HepG2 (cell line): ENCODE results near the gene IQSEC1. TPM values are rescaled to one million over a fixed set of nuclear protein-coding genes. Genes with fewer than 3 reads are reported as not detected.

Experiments
- CREB1 ChIP-seq, 2 experiments: fragments of 450-650 bp in 1 of 2; IDR thresholded peaks; 2 replicates each; pipeline ENCODE4 v1.6.1; 2016 to 2017; ENCODE audit warnings: control low read depth in 1 of 2, mild to moderate bottlenecking in 1 of 2, missing compliant biosample characterization in 1 of 2, missing genetic modification characterization in 1 of 2
- MLXIP ChIP-seq: sonication (generic); formaldehyde crosslinking; IDR thresholded peaks from 2 replicates; pipeline ENCODE4 v1.9.0; 2021; ENCODE audit warnings: missing genetic modification reagents, borderline replicate concordance
- NFKBIZ ChIP-seq: IDR thresholded peaks from 2 replicates; pipeline ENCODE4 v1.6.1; 2018; ENCODE audit warnings: missing genetic modification reagents, missing compliant biosample characterization
- REST ChIP-seq, 2 experiments: IDR thresholded peaks; 2 replicates each; pipeline ENCODE4 v1.6.1; 2011 to 2012; ENCODE audit warnings: low read length in 2 of 2, borderline replicate concordance in 1 of 2, low read depth in 1 of 2, mild to moderate bottlenecking in 1 of 2, moderate library complexity in 1 of 2
- TOE1 ChIP-seq: sonication (generic); formaldehyde crosslinking; IDR thresholded peaks from 2 replicates; pipeline ENCODE4 v1.4.0; 2020; ENCODE audit warnings: mild to moderate bottlenecking, missing genetic modification reagents
- ZNF354B ChIP-seq: sonication (generic); formaldehyde crosslinking; IDR thresholded peaks from 2 replicates; pipeline ENCODE4 v1.8.0; 2022; ENCODE audit warnings: mild to moderate bottlenecking, missing genetic modification reagents
- ZNF749 ChIP-seq: sonication (generic); formaldehyde crosslinking; IDR thresholded peaks from 2 replicates; pipeline ENCODE4 v1.8.0; 2022; ENCODE audit warnings: mild to moderate bottlenecking, missing genetic modification reagents, moderate library complexity, borderline replicate concordance
- polyA plus RNA-seq, 8 experiments: library from polyadenylated mRNA; depleted of rRNA in 3 of 8; stranded (reverse) in 7 of 8; unstranded in 1 of 8; fragments of >200 nt; fragmentation: Illumina TruSeq in 4 of 8; extraction: Trizol in 4 of 8; gene quantifications; 2 replicates each; pipeline versions ENCODE4 v1.2.1 to v1.2.3, GENCODE V29; 2011 to 2016; ENCODE audit warnings: low read depth in 4 of 8, missing spikeins in 1 of 8, mixed read lengths in 1 of 8; ENCODE audit not compliant: insufficient read depth in 1 of 8
- total RNA-seq, 5 experiments: library from RNA; depleted of rRNA; stranded (reverse); fragments of >200 nt; fragmentation: Illumina TruSeq; extraction: Trizol; gene quantifications; 2 replicates each; pipeline ENCODE4 v1.2.3, GENCODE V29; 2016; ENCODE audit warnings: low read depth in 1 of 5
- TF ChIP-seq, protein P1 (sequence below), 2 experiments: sonication (generic) in 1 of 2; formaldehyde crosslinking in 1 of 2; IDR thresholded peaks; 2 replicates each; pipeline versions ENCODE4 v1.5.1 to v1.6.1; 2011 to 2020; ENCODE audit warnings: borderline replicate concordance in 1 of 2, low read depth in 1 of 2, low read length in 1 of 2, mild to moderate bottlenecking in 1 of 2, missing genetic modification reagents in 1 of 2, moderate library complexity in 1 of 2
- TF ChIP-seq, protein P2 (sequence below): sonication (generic); formaldehyde crosslinking; conservative IDR thresholded peaks from 2 replicates; pipeline ENCODE4 v1.8.0; 2022; ENCODE audit warnings: missing genetic modification reagents
- TF ChIP-seq, protein P3 (sequence below): sonication (generic); formaldehyde crosslinking; IDR thresholded peaks from 2 replicates; pipeline ENCODE4 v1.5.0; 2020; ENCODE audit warnings: missing genetic modification reagents
- TF ChIP-seq, protein P4 (sequence below): sonication (generic); formaldehyde crosslinking; IDR thresholded peaks from 2 replicates; pipeline ENCODE4 v1.5.0; 2020; ENCODE audit warnings: mild to moderate bottlenecking, missing genetic modification reagents, moderate library complexity

The IQSEC1 gene
- total and polyA plus RNA-seq, 2 of the 13 experiments (the other 11 are each of a cell fraction or from before 2014, with no cell fraction given), result 17.4 to 20.2 TPM

DNA sequence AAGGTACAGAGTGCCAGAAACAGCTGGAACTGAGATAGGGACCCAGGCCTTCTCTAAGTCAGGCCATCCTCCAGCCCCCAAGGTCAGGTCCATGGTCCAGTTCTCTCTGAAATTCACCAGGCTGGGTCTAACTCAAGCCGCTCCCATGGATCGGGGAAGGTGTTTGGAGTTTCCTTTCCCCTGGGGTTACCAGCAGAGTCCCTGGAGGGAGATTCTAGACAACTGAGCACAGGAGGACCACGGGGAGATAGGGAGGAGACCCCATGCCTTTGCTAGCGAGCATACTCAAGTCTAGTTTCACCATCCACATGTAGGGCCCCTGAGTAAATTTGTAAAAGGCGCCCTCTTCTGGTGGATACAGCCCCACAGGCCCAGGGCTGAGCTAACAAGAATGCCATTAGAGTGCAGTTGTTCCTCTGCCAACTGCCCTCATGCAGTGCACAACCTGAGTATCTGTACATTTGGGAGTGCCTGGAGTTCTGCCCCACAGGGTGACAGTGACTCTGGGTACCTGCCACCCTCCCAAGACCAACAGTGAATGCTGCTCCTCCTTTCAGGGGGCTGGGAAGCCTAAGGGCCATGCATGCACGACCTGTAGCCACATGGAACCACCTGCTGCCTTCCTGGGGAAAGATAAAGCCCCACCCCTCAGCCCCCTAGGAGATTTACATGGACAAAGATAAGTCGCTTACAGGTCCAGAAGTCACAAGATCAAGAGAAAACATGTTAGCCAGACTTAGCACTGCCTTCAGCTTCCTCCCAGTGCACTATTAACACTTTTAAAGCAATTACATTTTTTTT, 89.0 kb downstream of the IQSEC1 start (continued):
- TF ChIP-seq MLXIP (CRISPR knock-in tag) (no peak), TOE1 (CRISPR knock-in tag) (no peak), NFKBIZ (CRISPR knock-in tag) (no peak), ZNF749 (CRISPR knock-in tag) (no peak), CREB1 (IDR thresholded peaks at IDR 0.05) (no peak), CREB1 (CRISPR knock-in tag; IDR thresholded peaks at IDR 0.05) (no peak), REST (IDR thresholded peaks at IDR 0.05; ENCODE audit: borderline replicate concordance in 1 of 2, low read depth in 1 of 2, low read length in 2 of 2) (no peak), ZNF354B (CRISPR knock-in tag) (no peak)
- TF ChIP-seq, protein P1, sequence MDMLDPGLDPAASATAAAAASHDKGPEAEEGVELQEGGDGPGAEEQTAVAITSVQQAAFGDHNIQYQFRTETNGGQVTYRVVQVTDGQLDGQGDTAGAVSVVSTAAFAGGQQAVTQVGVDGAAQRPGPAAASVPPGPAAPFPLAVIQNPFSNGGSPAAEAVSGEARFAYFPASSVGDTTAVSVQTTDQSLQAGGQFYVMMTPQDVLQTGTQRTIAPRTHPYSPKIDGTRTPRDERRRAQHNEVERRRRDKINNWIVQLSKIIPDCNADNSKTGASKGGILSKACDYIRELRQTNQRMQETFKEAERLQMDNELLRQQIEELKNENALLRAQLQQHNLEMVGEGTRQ (IDR thresholded peaks at IDR 0.05; ENCODE audit: low read depth, low read length), result no peak
- TF ChIP-seq, protein P1 (CRISPR knock-in tag; IDR thresholded peaks at IDR 0.05; ENCODE audit: borderline replicate concordance), result no peak
- TF ChIP-seq, protein P2, sequence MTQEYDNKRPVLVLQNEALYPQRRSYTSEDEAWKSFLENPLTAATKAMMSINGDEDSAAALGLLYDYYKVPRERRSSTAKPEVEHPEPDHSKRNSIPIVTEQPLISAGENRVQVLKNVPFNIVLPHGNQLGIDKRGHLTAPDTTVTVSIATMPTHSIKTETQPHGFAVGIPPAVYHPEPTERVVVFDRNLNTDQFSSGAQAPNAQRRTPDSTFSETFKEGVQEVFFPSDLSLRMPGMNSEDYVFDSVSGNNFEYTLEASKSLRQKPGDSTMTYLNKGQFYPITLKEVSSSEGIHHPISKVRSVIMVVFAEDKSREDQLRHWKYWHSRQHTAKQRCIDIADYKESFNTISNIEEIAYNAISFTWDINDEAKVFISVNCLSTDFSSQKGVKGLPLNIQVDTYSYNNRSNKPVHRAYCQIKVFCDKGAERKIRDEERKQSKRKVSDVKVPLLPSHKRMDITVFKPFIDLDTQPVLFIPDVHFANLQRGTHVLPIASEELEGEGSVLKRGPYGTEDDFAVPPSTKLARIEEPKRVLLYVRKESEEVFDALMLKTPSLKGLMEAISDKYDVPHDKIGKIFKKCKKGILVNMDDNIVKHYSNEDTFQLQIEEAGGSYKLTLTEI (CRISPR knock-in tag), result no peak
- TF ChIP-seq, protein P3, sequence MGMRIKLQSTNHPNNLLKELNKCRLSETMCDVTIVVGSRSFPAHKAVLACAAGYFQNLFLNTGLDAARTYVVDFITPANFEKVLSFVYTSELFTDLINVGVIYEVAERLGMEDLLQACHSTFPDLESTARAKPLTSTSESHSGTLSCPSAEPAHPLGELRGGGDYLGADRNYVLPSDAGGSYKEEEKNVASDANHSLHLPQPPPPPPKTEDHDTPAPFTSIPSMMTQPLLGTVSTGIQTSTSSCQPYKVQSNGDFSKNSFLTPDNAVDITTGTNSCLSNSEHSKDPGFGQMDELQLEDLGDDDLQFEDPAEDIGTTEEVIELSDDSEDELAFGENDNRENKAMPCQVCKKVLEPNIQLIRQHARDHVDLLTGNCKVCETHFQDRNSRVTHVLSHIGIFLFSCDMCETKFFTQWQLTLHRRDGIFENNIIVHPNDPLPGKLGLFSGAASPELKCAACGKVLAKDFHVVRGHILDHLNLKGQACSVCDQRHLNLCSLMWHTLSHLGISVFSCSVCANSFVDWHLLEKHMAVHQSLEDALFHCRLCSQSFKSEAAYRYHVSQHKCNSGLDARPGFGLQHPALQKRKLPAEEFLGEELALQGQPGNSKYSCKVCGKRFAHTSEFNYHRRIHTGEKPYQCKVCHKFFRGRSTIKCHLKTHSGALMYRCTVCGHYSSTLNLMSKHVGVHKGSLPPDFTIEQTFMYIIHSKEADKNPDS (CRISPR knock-in tag), result no peak
- TF ChIP-seq, protein P4, sequence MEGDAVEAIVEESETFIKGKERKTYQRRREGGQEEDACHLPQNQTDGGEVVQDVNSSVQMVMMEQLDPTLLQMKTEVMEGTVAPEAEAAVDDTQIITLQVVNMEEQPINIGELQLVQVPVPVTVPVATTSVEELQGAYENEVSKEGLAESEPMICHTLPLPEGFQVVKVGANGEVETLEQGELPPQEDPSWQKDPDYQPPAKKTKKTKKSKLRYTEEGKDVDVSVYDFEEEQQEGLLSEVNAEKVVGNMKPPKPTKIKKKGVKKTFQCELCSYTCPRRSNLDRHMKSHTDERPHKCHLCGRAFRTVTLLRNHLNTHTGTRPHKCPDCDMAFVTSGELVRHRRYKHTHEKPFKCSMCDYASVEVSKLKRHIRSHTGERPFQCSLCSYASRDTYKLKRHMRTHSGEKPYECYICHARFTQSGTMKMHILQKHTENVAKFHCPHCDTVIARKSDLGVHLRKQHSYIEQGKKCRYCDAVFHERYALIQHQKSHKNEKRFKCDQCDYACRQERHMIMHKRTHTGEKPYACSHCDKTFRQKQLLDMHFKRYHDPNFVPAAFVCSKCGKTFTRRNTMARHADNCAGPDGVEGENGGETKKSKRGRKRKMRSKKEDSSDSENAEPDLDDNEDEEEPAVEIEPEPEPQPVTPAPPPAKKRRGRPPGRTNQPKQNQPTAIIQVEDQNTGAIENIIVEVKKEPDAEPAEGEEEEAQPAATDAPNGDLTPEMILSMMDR (CRISPR knock-in tag), result peak; percentile 94
